ENCODE results near the gene RFTN2. TPM values are rescaled to one million over a fixed set of nuclear protein-coding genes. Genes with fewer than 3 reads are reported as not detected.

The RFTN2 gene
- total and polyA plus RNA-seq, 2 of the 13 experiments (the other 11 are each of a cell fraction or from before 2014, with no cell fraction given), result not detected

DNA sequence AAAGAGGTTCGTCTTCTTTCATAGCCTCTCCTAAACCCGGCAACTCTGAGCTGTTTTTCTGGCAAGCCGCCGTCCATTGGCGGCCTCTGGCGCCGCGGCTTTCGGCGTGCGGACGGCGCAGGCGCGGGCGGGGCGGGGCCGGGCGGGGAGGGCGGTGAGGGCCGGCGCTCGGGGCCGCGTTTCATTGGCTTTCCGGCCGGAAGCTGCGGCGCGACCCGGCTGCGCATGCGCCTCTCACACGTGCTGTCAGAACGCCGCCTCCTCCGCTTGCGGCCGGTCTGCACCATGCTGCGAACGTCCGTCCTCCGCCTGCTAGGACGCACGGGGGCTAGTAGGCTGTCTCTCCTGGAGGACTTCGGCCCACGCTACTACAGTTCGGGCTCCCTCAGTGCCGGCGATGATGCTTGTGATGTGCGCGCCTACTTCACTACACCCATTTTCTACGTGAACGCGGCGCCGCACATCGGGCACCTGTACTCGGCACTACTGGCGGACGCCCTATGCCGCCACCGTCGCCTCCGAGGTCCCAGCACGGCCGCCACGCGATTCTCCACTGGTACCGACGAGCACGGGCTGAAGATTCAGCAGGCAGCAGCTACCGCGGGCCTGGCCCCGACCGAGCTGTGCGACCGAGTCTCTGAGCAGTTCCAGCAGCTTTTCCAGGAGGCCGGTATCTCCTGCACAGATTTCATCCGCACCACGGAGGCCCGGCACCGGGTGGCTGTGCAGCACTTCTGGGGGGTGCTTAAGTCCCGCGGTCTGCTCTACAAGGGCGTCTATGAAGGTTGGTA, 29.9 kb upstream of the RFTN2 start, which contains the start of gene MARS2 (continued):
- TF ChIP-seq, protein P1, sequence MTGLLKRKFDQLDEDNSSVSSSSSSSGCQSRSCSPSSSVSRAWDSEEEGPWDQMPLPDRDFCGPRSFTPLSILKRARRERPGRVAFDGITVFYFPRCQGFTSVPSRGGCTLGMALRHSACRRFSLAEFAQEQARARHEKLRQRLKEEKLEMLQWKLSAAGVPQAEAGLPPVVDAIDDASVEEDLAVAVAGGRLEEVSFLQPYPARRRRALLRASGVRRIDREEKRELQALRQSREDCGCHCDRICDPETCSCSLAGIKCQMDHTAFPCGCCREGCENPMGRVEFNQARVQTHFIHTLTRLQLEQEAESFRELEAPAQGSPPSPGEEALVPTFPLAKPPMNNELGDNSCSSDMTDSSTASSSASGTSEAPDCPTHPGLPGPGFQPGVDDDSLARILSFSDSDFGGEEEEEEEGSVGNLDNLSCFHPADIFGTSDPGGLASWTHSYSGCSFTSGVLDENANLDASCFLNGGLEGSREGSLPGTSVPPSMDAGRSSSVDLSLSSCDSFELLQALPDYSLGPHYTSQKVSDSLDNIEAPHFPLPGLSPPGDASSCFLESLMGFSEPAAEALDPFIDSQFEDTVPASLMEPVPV (CRISPR knock-in tag; IDR thresholded peaks at IDR 0.05), result no peak
- TF ChIP-seq ZFAT (CRISPR knock-in tag; conservative IDR thresholded peaks at IDR 0.05) (no peak), MAF1 (CRISPR knock-in tag; IDR thresholded peaks at IDR 0.05; ENCODE audit: borderline replicate concordance) (0 out of 2 replicates have a peak, but pooled peaks have one; percentile 14), ZBTB42 (CRISPR knock-in tag; IDR thresholded peaks at IDR 0.05) (no peak), FOSL2 (CRISPR knock-in tag; IDR thresholded peaks at IDR 0.05) (no peak; the same call in 1 of the 2 replicates), TARDBP (CRISPR knock-in tag; IDR thresholded peaks at IDR 0.05) (no peak), TMF1 (CRISPR knock-in tag; IDR thresholded peaks at IDR 0.05; ENCODE audit: low read depth) (no peak; the same call in 1 of the 2 replicates), ZNF121 (CRISPR knock-in tag; IDR thresholded peaks at IDR 0.05) (peak; percentile 30; the same call in 1 of the 2 replicates), CC2D1A (CRISPR knock-in tag; IDR thresholded peaks at IDR 0.05) (peak; percentile 86; the same call in 1 of the 2 replicates), NR2C2 (CRISPR knock-in tag; IDR thresholded peaks at IDR 0.05; ENCODE audit: borderline replicate concordance) (peak; percentile 52; the same call in 1 of the 2 replicates), HNRNPL (IDR thresholded peaks at IDR 0.05; ENCODE audit: low read depth, low read length) (no peak)
- TF ChIP-seq, protein P2, sequence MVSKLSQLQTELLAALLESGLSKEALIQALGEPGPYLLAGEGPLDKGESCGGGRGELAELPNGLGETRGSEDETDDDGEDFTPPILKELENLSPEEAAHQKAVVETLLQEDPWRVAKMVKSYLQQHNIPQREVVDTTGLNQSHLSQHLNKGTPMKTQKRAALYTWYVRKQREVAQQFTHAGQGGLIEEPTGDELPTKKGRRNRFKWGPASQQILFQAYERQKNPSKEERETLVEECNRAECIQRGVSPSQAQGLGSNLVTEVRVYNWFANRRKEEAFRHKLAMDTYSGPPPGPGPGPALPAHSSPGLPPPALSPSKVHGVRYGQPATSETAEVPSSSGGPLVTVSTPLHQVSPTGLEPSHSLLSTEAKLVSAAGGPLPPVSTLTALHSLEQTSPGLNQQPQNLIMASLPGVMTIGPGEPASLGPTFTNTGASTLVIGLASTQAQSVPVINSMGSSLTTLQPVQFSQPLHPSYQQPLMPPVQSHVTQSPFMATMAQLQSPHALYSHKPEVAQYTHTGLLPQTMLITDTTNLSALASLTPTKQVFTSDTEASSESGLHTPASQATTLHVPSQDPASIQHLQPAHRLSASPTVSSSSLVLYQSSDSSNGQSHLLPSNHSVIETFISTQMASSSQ (IDR thresholded peaks at IDR 0.05; ENCODE audit: low read depth), result no peak
- TF ChIP-seq, protein P2 (CRISPR knock-in tag; IDR thresholded peaks at IDR 0.05; ENCODE audit: borderline replicate concordance), result peak; percentile 52; the same call in 1 of the 2 replicates
- TF ChIP-seq, protein P3, sequence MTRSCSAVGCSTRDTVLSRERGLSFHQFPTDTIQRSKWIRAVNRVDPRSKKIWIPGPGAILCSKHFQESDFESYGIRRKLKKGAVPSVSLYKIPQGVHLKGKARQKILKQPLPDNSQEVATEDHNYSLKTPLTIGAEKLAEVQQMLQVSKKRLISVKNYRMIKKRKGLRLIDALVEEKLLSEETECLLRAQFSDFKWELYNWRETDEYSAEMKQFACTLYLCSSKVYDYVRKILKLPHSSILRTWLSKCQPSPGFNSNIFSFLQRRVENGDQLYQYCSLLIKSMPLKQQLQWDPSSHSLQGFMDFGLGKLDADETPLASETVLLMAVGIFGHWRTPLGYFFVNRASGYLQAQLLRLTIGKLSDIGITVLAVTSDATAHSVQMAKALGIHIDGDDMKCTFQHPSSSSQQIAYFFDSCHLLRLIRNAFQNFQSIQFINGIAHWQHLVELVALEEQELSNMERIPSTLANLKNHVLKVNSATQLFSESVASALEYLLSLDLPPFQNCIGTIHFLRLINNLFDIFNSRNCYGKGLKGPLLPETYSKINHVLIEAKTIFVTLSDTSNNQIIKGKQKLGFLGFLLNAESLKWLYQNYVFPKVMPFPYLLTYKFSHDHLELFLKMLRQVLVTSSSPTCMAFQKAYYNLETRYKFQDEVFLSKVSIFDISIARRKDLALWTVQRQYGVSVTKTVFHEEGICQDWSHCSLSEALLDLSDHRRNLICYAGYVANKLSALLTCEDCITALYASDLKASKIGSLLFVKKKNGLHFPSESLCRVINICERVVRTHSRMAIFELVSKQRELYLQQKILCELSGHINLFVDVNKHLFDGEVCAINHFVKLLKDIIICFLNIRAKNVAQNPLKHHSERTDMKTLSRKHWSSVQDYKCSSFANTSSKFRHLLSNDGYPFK (CRISPR knock-in tag; IDR thresholded peaks at IDR 0.05; ENCODE audit: borderline replicate concordance), result peak; percentile 79
- TF ChIP-seq, protein P4, sequence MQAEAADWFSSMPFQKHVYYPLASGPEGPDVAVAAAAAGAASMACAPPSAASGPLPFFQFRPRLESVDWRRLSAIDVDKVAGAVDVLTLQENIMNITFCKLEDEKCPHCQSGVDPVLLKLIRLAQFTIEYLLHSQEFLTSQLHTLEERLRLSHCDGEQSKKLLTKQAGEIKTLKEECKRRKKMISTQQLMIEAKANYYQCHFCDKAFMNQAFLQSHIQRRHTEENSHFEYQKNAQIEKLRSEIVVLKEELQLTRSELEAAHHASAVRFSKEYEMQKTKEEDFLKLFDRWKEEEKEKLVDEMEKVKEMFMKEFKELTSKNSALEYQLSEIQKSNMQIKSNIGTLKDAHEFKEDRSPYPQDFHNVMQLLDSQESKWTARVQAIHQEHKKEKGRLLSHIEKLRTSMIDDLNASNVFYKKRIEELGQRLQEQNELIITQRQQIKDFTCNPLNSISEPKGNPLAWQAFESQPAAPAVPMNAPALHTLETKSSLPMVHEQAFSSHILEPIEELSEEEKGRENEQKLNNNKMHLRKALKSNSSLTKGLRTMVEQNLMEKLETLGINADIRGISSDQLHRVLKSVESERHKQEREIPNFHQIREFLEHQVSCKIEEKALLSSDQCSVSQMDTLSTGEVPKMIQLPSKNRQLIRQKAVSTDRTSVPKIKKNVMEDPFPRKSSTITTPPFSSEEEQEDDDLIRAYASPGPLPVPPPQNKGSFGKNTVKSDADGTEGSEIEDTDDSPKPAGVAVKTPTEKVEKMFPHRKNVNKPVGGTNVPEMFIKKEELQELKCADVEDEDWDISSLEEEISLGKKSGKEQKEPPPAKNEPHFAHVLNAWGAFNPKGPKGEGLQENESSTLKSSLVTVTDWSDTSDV (CRISPR knock-in tag; IDR thresholded peaks at IDR 0.05), result peak; percentile 87; the same call in 1 of the 2 replicates
- TF ChIP-seq, protein P5, sequence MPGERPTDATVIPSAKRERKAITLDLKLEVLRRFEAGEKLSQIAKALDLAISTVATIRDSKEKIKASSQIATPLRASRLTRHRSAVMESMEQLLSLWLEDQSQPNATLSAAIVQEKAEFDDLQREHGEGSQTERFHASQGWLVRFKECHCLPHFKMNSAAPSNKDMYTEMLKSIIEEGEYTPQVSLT (CRISPR knock-in tag; IDR thresholded peaks at IDR 0.05; ENCODE audit: borderline replicate concordance, low read depth), result no peak

Measured in HepG2 (cell line).